GM23338 (cell line): Measurements from ENCODE around the gene PAPOLB. TPM values are rescaled to one million over a fixed set of nuclear protein-coding genes. Genes with fewer than 3 reads are reported as not detected.

Experiments
- ATAC-seq: fragments of 200-7000 bp; cut with Tn5 transposase; 3 replicates; pipeline ENCODE4 v1.9.1; 2020
- DNase-seq: peaks from one replicate; pipeline ENCODE4 v3.0.0-alpha.2; 2015; ENCODE audit warnings: low spot score
- H2AFZ ChIP-seq: fragments of 200-600 bp; sonication (generic); 2 replicates; pipeline ENCODE4 v1.8.0; 2016; ENCODE audit warnings: antibody characterized with exemption, mild to moderate bottlenecking, moderate library complexity
- H3F3A ChIP-seq: fragments of 200-600 bp; sonication (generic); replicated peaks from 2 replicates; pipeline ENCODE4 v1.8.0; 2017; ENCODE audit warnings: antibody characterized with exemption, mixed run types, low read depth
- H3K27ac ChIP-seq: fragments of 200-600 bp; sonication (generic); 2 replicates; pipeline ENCODE4 v1.6.1; 2016; ENCODE audit warnings: low read depth
- H3K27me3 ChIP-seq: fragments of 200-600 bp; sonication (generic); 2 replicates; pipeline ENCODE4 v1.8.0; 2016; ENCODE audit warnings: mild to moderate bottlenecking, mixed run types, moderate library complexity; ENCODE audit not compliant: insufficient read depth
- H3K36me3 ChIP-seq: fragments of 200-600 bp; sonication (generic); 2 replicates; pipeline ENCODE4 v1.8.0; 2016; ENCODE audit warnings: mild to moderate bottlenecking; ENCODE audit not compliant: insufficient read depth
- H3K4me1 ChIP-seq: fragments of 200-600 bp; sonication (generic); 2 replicates; pipeline ENCODE4 v1.8.0; 2016; ENCODE audit warnings: mild to moderate bottlenecking, moderate library complexity; ENCODE audit not compliant: insufficient read depth
- H3K4me2 ChIP-seq: fragments of 200-600 bp; sonication (generic); 2 replicates; pipeline ENCODE4 v1.7.1; 2017; ENCODE audit warnings: mixed run types
- H3K4me3 ChIP-seq: fragments of 200-600 bp; sonication (generic); 2 replicates; pipeline ENCODE4 v1.6.1; 2016; ENCODE audit warnings: mixed run types
- H3K79me2 ChIP-seq: fragments of 200-600 bp; sonication (generic); replicated peaks from 2 replicates; pipeline ENCODE4 v1.8.0; 2017; ENCODE audit warnings: mild to moderate bottlenecking; ENCODE audit not compliant: insufficient read depth
- H3K9me2 ChIP-seq: fragments of 200-600 bp; sonication (generic); 2 replicates; pipeline ENCODE4 v1.8.0; 2017; ENCODE audit not compliant: insufficient read depth
- H4K20me1 ChIP-seq: fragments of 200-600 bp; sonication (generic); replicated peaks from 2 replicates; pipeline ENCODE4 v1.8.0; 2017; ENCODE audit warnings: mild to moderate bottlenecking; ENCODE audit not compliant: insufficient read depth
- H3K27ac Mint-ChIP-seq: 2 replicates; pipeline ENCODE4 v1.8.0; 2020; ENCODE audit warnings: inconsistent platforms, mild to moderate bottlenecking, moderate library complexity, mixed read lengths
- H3K27me3 Mint-ChIP-seq: 3 replicates; pipeline ENCODE4 v1.8.0; 2022; ENCODE audit warnings: low read depth, mild to moderate bottlenecking, moderate library complexity, mixed read lengths, inconsistent platforms; ENCODE audit not compliant: insufficient read depth, poor library complexity
- H3K36me3 Mint-ChIP-seq: 3 replicates; pipeline ENCODE4 v1.8.0; 2021; ENCODE audit warnings: low read depth, mild to moderate bottlenecking, inconsistent platforms, moderate library complexity, mixed read lengths
- H3K4me1 Mint-ChIP-seq: 3 replicates; pipeline ENCODE4 v1.8.0; 2020; ENCODE audit warnings: mild to moderate bottlenecking, inconsistent platforms, mixed read lengths
- H3K4me3 Mint-ChIP-seq: 3 replicates; pipeline ENCODE4 v1.8.0; 2021; ENCODE audit warnings: moderate library complexity, mild to moderate bottlenecking, inconsistent platforms, mixed read lengths
- H3K9me3 Mint-ChIP-seq: 3 replicates; pipeline ENCODE4 v1.8.0; 2020; ENCODE audit warnings: moderate library complexity, mild to moderate bottlenecking, inconsistent platforms, mixed read lengths
- CREB1 ChIP-seq: fragments of 250-450 bp; sonication (Bioruptor Pico); IDR thresholded peaks from 2 replicates; pipeline ENCODE4 v1.5.0; 2020; ENCODE audit warnings: low read depth, mild to moderate bottlenecking, moderate library complexity
- EZH2 ChIP-seq: fragments of 200-600 bp; sonication (generic); IDR thresholded peaks from one replicate; pipeline ENCODE4 v1.8.0; 2017; ENCODE audit warnings: antibody characterized with exemption, mild to moderate bottlenecking, low read depth; ENCODE audit not compliant: unreplicated experiment
- EZH2phosphoT487 ChIP-seq: fragments of 200-600 bp; sonication (generic); IDR thresholded peaks from one replicate; pipeline ENCODE4 v1.8.1; 2018; ENCODE audit warnings: antibody characterized with exemption; ENCODE audit not compliant: unreplicated experiment
- JUNB ChIP-seq: IDR thresholded peaks from one replicate; pipeline ENCODE4 v1.6.1; 2016; ENCODE audit warnings: antibody characterized with exemption; ENCODE audit not compliant: unreplicated experiment
- NANOG ChIP-seq: IDR thresholded peaks from 2 replicates; pipeline ENCODE4 v1.6.1; 2016; ENCODE audit warnings: antibody characterized with exemption, borderline replicate concordance
- POLR2AphosphoS5 ChIP-seq: IDR thresholded peaks from 2 replicates; pipeline ENCODE4 v1.6.1; 2016; ENCODE audit warnings: antibody characterized with exemption, low read depth
- STAT1 ChIP-seq: IDR thresholded peaks from one replicate; pipeline ENCODE4 v1.6.1; 2016; ENCODE audit warnings: antibody characterized with exemption; ENCODE audit not compliant: unreplicated experiment
- ZNF114 ChIP-seq: fragments of 250-450 bp; sonication (Bioruptor Pico); IDR thresholded peaks from 2 replicates; pipeline ENCODE4 v1.5.0; 2020; ENCODE audit warnings: mild to moderate bottlenecking, moderate library complexity
- ZNF331 ChIP-seq: fragments of 250-450 bp; sonication (Bioruptor Pico); IDR thresholded peaks from 2 replicates; pipeline ENCODE4 v1.5.0; 2020; ENCODE audit warnings: low read depth, mild to moderate bottlenecking, moderate library complexity
- ZNF462 ChIP-seq: fragments of 250-450 bp; sonication (Bioruptor Pico); IDR thresholded peaks from 2 replicates; pipeline ENCODE4 v1.5.0; 2020; ENCODE audit warnings: mild to moderate bottlenecking, moderate library complexity
- polyA plus RNA-seq: library from polyadenylated mRNA; unstranded; fragments of >200 nt; fragmentation: Nextera tagmentation; extraction: Ambion mirVana; gene quantifications from 2 replicates; pipeline ENCODE4 v1.2.1, GENCODE V29; 2016
- total RNA-seq: library from RNA; depleted of rRNA; stranded (reverse); fragments of >200 nt; shearing (Covaris generic); gene quantifications from 2 replicates; pipeline ENCODE4 v1.2.3, GENCODE V29; 2014
- TF ChIP-seq, protein P1 (sequence below): IDR thresholded peaks from 2 replicates; pipeline ENCODE4 v1.6.1; 2016; ENCODE audit warnings: antibody characterized with exemption
- TF ChIP-seq, protein P2 (sequence below): IDR thresholded peaks from one replicate; pipeline ENCODE4 v1.6.1; 2018; ENCODE audit warnings: antibody characterized with exemption; ENCODE audit not compliant: unreplicated experiment
- TF ChIP-seq, protein P3 (sequence below), 2 experiments: fragments of 200-600 bp in 1 of 2; sonication (generic) in 1 of 2; conservative IDR thresholded peaks; 2 replicates each; pipeline versions ENCODE4 v1.5.1 to v1.6.1; 2016 to 2017; ENCODE audit warnings: antibody characterized with exemption in 2 of 2, low read depth in 2 of 2, mild to moderate bottlenecking in 2 of 2, moderate library complexity in 1 of 2

The PAPOLB gene
- total and polyA plus RNA-seq, 2 experiments from 2014 or later = 0.08 to 0.42 TPM

DNA sequence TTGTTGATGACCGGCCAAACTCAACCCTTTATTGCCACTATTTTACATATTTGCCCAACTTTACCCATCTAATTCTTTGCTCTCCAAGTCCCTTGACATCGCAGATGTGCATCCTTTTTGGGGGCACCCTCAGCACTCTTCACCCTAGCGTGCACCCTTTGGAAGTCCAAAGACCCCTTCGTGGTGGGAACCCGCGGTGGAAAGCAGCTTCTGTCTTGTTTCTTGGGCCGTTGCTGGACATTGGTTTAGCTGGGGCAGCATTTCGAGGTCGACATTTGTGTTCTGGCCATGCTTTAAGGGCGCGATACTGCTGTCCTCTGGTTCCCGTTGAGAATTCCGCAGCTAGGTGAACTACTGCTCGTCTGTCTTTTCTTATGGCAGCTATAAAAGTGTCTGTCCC lies 326 bp upstream of the PAPOLB start:
- Mint-ChIP-seq H3K27me3 (peaks cover 5% of the 10 kb centered on the region), H3K4me3 (peak overlapping the region; percentile 45; the same call in 1 of the 3 replicates), H3K9me3 (peaks cover 16% of the 10 kb centered on the region; the same call in 2 of the 3 replicates), H3K4me1 (no peaks in the 10 kb centered on the region), H3K27ac (no peak overlapping the region), H3K36me3 (0 out of 3 replicates have a peak, but pooled peaks cover 4% of the 10 kb centered on the region)
- ATAC-seq = no peak
- Histone ChIP-seq H3K4me1 (no peaks in the 10 kb centered on the region), H3K36me3 (no peaks in the 10 kb centered on the region), H3K27me3 (peaks cover 9% of the 10 kb centered on the region; the same call in 1 of the 2 replicates), H3K79me2 (no peaks in the 10 kb centered on the region), H3K9me2 (no peaks in the 10 kb centered on the region), H3K4me2 (peak overlapping the region; percentile 73), H3K4me3 (peak overlapping the region; percentile 52), H3F3A (no peaks in the 10 kb centered on the region), H4K20me1 (no peaks in the 10 kb centered on the region; the same call in 1 of the 2 replicates), H3K27ac (no peak overlapping the region), H2AFZ (peak overlapping the region; percentile 59; the same call in 1 of the 2 replicates)
- no peak for DNase-seq
- no peak for TF ChIP-seq NANOG
- TF ChIP-seq JUNB = no peak
- no peak for TF ChIP-seq POLR2AphosphoS5
- TF ChIP-seq EZH2phosphoT487 = no peak
- TF ChIP-seq, protein P1, sequence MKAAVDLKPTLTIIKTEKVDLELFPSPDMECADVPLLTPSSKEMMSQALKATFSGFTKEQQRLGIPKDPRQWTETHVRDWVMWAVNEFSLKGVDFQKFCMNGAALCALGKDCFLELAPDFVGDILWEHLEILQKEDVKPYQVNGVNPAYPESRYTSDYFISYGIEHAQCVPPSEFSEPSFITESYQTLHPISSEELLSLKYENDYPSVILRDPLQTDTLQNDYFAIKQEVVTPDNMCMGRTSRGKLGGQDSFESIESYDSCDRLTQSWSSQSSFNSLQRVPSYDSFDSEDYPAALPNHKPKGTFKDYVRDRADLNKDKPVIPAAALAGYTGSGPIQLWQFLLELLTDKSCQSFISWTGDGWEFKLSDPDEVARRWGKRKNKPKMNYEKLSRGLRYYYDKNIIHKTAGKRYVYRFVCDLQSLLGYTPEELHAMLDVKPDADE = no peak
- TF ChIP-seq ZNF114 (CRISPR knock-in tag) = no peak
- TF ChIP-seq ZNF331 (CRISPR knock-in tag) = no peak
- TF ChIP-seq, protein P2, sequence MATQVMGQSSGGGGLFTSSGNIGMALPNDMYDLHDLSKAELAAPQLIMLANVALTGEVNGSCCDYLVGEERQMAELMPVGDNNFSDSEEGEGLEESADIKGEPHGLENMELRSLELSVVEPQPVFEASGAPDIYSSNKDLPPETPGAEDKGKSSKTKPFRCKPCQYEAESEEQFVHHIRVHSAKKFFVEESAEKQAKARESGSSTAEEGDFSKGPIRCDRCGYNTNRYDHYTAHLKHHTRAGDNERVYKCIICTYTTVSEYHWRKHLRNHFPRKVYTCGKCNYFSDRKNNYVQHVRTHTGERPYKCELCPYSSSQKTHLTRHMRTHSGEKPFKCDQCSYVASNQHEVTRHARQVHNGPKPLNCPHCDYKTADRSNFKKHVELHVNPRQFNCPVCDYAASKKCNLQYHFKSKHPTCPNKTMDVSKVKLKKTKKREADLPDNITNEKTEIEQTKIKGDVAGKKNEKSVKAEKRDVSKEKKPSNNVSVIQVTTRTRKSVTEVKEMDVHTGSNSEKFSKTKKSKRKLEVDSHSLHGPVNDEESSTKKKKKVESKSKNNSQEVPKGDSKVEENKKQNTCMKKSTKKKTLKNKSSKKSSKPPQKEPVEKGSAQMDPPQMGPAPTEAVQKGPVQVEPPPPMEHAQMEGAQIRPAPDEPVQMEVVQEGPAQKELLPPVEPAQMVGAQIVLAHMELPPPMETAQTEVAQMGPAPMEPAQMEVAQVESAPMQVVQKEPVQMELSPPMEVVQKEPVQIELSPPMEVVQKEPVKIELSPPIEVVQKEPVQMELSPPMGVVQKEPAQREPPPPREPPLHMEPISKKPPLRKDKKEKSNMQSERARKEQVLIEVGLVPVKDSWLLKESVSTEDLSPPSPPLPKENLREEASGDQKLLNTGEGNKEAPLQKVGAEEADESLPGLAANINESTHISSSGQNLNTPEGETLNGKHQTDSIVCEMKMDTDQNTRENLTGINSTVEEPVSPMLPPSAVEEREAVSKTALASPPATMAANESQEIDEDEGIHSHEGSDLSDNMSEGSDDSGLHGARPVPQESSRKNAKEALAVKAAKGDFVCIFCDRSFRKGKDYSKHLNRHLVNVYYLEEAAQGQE = no peak
- no peak for TF ChIP-seq STAT1
- no peak for TF ChIP-seq EZH2
- no peak for TF ChIP-seq ZNF462 (CRISPR knock-in tag)
- TF ChIP-seq, protein P3, sequence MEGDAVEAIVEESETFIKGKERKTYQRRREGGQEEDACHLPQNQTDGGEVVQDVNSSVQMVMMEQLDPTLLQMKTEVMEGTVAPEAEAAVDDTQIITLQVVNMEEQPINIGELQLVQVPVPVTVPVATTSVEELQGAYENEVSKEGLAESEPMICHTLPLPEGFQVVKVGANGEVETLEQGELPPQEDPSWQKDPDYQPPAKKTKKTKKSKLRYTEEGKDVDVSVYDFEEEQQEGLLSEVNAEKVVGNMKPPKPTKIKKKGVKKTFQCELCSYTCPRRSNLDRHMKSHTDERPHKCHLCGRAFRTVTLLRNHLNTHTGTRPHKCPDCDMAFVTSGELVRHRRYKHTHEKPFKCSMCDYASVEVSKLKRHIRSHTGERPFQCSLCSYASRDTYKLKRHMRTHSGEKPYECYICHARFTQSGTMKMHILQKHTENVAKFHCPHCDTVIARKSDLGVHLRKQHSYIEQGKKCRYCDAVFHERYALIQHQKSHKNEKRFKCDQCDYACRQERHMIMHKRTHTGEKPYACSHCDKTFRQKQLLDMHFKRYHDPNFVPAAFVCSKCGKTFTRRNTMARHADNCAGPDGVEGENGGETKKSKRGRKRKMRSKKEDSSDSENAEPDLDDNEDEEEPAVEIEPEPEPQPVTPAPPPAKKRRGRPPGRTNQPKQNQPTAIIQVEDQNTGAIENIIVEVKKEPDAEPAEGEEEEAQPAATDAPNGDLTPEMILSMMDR (conservative IDR thresholded peaks at IDR 0.05; ENCODE audit: low read depth in 2 of 2) = no peak
- no peak for TF ChIP-seq CREB1 (CRISPR knock-in tag)
